Bronchial epithelial cell (primary cell): ENCODE measurements around the gene TBCD. TPM values are rescaled to one million over a fixed set of nuclear protein-coding genes. Genes with fewer than 3 reads are reported as not detected.

Source experiments
- DNase-seq: peaks from one replicate; pipeline ENCODE4 v3.0.0-alpha.2; 2010; ENCODE audit warnings: low read depth
- FAIRE-seq: peaks from 2 replicates; lab custom pipeline; 2011; peaks lifted over from hg19 to GRCh38; lab: Jason Lieb, UNC
- H3K27me3 ChIP-seq: 2 replicates; pipeline ENCODE4 v1.5.1; 2011; ENCODE audit warnings: low read length; ENCODE audit not compliant: control insufficient read depth, insufficient read depth
- H3K36me3 ChIP-seq: 2 replicates; pipeline ENCODE4 v1.5.1; 2011; ENCODE audit warnings: low read length; ENCODE audit not compliant: control insufficient read depth, insufficient read depth
- H3K4me3 ChIP-seq: 2 replicates; pipeline ENCODE4 v1.5.1; 2011; ENCODE audit warnings: mild to moderate bottlenecking, low read depth, low read length, control low read depth
- total RNA-seq: library from RNA; depleted of rRNA; stranded (reverse); fragments of >200 nt; gene quantifications from 2 replicates; pipeline ENCODE4 v1.2.1, GENCODE V29; 2014
- TF ChIP-seq, protein P1 (sequence below): IDR thresholded peaks from 2 replicates; pipeline ENCODE4 v1.5.1; 2011; ENCODE audit warnings: mild to moderate bottlenecking, moderate library complexity, low read length, control low read depth, inconsistent platforms; ENCODE audit not compliant: insufficient read depth, severe bottlenecking

Gene TBCD
- total RNA-seq, 1 donor from 2014 or later: 22.6 TPM

DNA sequence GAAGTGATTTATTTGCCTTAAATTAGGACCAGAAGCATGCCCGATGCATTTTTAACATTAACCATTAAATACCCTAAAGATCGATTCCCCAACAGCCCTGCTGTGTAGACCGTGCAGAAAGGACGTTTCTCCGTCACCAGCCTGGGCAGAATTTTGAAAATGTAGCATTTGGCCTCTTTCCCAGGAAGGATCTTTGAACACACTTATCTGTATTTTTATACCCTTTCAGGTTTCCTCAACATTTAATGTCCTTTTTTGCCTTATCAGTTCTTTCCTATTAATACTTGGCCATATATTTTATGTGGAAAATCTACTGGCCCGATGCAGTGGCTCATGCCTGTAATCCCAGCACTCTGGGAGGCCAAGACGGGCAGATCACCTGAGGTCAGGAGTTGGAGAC lies 142.5 kb downstream of the TBCD start:
- H3K36me3 ChIP-seq: peaks cover 4% of the 10 kb centered on the region
- TF ChIP-seq, protein P1, sequence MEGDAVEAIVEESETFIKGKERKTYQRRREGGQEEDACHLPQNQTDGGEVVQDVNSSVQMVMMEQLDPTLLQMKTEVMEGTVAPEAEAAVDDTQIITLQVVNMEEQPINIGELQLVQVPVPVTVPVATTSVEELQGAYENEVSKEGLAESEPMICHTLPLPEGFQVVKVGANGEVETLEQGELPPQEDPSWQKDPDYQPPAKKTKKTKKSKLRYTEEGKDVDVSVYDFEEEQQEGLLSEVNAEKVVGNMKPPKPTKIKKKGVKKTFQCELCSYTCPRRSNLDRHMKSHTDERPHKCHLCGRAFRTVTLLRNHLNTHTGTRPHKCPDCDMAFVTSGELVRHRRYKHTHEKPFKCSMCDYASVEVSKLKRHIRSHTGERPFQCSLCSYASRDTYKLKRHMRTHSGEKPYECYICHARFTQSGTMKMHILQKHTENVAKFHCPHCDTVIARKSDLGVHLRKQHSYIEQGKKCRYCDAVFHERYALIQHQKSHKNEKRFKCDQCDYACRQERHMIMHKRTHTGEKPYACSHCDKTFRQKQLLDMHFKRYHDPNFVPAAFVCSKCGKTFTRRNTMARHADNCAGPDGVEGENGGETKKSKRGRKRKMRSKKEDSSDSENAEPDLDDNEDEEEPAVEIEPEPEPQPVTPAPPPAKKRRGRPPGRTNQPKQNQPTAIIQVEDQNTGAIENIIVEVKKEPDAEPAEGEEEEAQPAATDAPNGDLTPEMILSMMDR: no peak
- no peak overlapping the region for H3K4me3 ChIP-seq
- no peak for FAIRE-seq
- DNase-seq: no peak
- H3K27me3 ChIP-seq: no peaks in the 10 kb centered on the region

DNA sequence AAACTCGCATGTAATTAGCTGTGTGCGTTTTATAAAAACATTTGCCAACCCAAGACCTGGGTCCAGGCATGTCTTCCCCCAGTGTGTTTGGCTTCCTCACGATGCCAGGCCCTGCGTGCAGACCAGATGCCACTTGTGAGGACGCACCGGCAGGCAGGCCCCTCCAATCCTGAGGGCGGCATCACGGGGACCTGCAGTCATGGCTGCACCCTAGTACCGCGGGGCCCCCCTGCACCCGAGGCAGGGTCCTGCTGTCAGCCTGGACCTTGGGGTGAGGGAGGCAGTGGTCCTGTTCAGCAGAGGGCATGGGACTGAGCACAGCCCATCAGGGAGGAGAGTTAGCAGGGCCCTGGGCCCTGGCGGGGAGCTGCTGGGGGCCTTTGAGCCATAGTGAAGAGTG lies 143.2 kb downstream of the TBCD start:
- H3K36me3 ChIP-seq: peaks cover 4% of the 10 kb centered on the region
- no peaks in the 10 kb centered on the region for H3K27me3 ChIP-seq
- DNase-seq: no peak
- no peak for FAIRE-seq
- no peak overlapping the region for H3K4me3 ChIP-seq
- TF ChIP-seq, protein P1: no peak

DNA sequence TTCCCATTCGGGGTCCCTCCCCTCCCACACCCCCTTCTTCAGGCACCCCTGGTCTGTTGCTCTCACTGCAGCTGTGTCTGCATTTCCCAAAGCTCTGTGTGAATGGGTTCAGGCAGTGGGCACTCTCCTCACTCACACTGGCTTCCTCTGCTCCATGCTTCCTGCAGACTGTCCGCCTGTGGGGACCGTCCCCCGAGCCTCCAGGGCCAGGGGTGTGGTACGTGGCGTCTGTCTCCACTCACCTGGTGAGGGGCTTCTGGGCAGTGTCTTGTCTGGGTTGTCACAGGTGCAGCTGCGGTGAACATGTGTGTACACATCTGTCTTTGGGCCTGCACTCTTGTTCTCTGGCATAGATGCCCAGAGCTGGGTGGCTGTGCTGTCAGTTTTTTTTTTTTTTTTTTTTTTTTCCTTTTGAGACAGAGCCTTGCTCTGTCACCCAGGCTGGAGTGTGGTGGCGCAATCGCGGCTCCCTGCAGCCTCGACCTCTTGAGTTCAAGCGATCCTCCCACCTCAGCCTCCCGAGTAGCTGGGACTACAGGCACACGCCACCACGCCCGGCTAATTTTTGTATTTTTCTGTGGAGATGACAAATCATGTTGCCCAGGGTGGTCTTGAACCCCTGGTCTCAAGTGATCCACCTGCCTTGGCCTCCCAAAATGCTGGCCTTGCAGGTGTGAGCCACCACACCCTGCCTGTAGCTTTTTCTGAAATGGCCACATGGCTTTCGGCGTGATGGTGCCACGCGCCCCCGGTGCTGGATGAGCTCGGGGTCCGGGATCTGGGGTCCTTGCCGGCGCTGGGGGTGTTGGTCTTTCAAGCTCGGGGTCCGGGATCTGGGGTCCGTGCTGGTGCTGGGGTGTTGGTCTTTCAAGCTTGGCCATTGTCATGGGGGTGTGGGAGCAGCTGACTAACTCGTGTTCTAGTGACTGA lies 144.5 kb downstream of the TBCD start:
- Histone ChIP-seq H3K27me3 (no peaks in the 10 kb centered on the region), H3K4me3 (no peak overlapping the region), H3K36me3 (peaks cover 6% of the 10 kb centered on the region)
- FAIRE-seq (no peak), DNase-seq (no peak)
- TF ChIP-seq, protein P1: no peak

DNA sequence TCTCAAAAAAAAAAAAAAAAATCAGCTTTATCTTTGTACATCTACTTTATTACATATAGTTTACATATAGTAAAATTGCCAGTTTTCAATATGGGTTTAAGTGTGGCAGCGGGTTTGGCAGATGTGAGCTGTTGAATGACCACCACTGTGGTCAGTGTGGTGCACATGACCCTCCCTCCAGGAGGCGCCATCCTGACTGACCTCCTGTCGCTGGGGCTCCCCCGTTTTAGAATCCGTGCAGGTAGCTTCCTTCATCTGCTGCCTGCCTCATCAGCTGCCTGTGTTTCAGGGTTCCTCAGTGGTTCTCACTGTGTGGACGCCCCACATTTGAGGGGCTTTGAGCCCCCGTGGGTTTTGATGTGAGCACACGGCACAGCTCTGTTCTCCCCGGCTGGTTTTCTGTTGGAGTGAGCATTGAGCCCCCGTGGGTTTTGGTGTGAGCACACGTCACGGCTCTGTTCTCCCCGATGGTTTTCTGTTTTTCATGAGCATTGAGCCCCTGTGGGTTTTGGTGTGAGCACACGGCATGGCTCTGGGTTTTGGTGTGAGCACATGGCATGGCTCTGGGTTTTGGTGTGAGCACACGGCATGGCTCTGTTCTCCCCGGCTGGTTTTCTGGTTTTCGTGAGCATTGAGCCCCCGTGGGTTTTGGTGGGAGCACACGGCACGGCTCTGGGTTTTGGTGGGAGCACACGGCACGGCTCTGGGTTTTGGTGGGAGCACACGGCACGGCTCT lies 145.8 kb downstream of the TBCD start:
- TF ChIP-seq, protein P1: no peak
- FAIRE-seq: peak; percentile 7
- Histone ChIP-seq H3K4me3 (no peak overlapping the region), H3K27me3 (no peaks in the 10 kb centered on the region), H3K36me3 (peaks cover 5% of the 10 kb centered on the region)
- no peak for DNase-seq

DNA sequence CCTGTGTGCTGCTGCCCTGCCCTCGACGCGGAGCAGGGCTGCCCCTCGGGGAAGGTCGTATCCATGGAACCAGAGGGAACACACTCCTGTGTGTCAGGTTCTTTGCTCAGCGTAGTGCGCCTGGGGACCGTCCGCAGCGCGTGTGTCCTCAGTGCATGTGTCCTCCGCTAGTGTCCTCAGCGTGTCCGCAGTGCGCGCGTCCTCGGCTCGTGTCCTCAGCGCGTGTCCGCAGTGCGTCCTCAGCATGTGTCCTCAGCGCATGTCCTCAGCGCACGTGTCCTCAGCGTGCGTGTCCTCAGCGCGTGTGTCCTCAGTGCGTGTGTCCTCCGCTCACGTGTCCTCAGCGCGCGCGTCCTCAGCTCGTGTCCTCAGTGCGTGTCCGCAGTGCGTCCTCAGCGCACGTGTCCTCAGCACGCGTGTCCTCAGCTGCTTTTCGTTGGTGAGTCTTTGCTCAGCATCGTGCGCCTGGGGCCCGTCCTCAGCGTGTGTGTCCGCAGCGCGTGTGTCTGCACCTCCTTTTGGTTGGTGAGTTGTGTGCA lies 147.2 kb downstream of the TBCD start:
- H3K4me3 ChIP-seq: no peak overlapping the region
- peak; percentile 64 for FAIRE-seq
- H3K36me3 ChIP-seq: peaks cover 5% of the 10 kb centered on the region
- DNase-seq: no peak
- H3K27me3 ChIP-seq: no peaks in the 10 kb centered on the region
- TF ChIP-seq, protein P1: no peak
